GM18502 (cell line): ENCODE data around the gene SLC4A8.
"Not testable (repeated sequence)": the region's sequence is repeated elsewhere in the genome, so short reads cannot be mapped to it uniquely, and the experiment has no call there.

Experiments used
- ATAC-seq: cut with Tn5 transposase; IDR thresholded peaks from one replicate; pipeline ENCODE4 v1.9.1; 2021; ENCODE audit warnings: mild to moderate bottlenecking; ENCODE audit not compliant: unreplicated experiment, poor library complexity

Gene SLC4A8

GRCh38 chr12:51470116-51470515, 45.5 kb downstream of the SLC4A8 start:
- no peak for ATAC-seq

GRCh38 chr12:51471111-51471864, 46.7 kb downstream of the SLC4A8 start:
- no peak for ATAC-seq

- ATAC-seq = no peak
Measured at GRCh38 chr12:51472984-51473383, 48.4 kb downstream of the SLC4A8 start.

- no peak for ATAC-seq
Measured at GRCh38 chr12:51473947-51474346, 49.3 kb downstream of the SLC4A8 start.

GRCh38 chr12:51475543-51475942, 50.9 kb downstream of the SLC4A8 start:
- no peak for ATAC-seq

GRCh38 chr12:51480978-51481377, 56.3 kb downstream of the SLC4A8 start:
- no peak for ATAC-seq

- ATAC-seq = no peak
Measured at GRCh38 chr12:51482929-51483697, 58.5 kb downstream of the SLC4A8 start.

GRCh38 chr12:51484119-51484518, 59.5 kb downstream of the SLC4A8 start:
- no peak for ATAC-seq

GRCh38 chr12:51488281-51488680, 63.6 kb downstream of the SLC4A8 start:
- ATAC-seq = no peak

GRCh38 chr12:51493281-51493680, 68.7 kb downstream of the SLC4A8 start:
- ATAC-seq = no peak

- no peak for ATAC-seq
Measured at GRCh38 chr12:51496895-51497294, 72.3 kb downstream of the SLC4A8 start.

GRCh38 chr12:51504851-51505250, 80.2 kb downstream of the SLC4A8 start:
- no peak for ATAC-seq

- ATAC-seq = no peak
Measured at GRCh38 chr12:51505360-51506105, 80.9 kb downstream of the SLC4A8 start.

GRCh38 chr12:51507178-51507577, 82.5 kb downstream of the SLC4A8 start:
- no peak for ATAC-seq

- no peak for ATAC-seq
Measured at GRCh38 chr12:51508285-51508684, 83.7 kb downstream of the SLC4A8 start.

GRCh38 chr12:51511546-51512260, 87.1 kb downstream of the SLC4A8 start:
- no peak for ATAC-seq

- ATAC-seq = no peak
Measured at GRCh38 chr12:51512438-51512837, 87.8 kb downstream of the SLC4A8 start.

- ATAC-seq = not testable (repeated sequence)
Measured at GRCh38 chr12:51515037-51515436, 90.4 kb downstream of the SLC4A8 start.

GRCh38 chr12:51517316-51517715, 92.7 kb downstream of the SLC4A8 start:
- no peak for ATAC-seq

- ATAC-seq = no peak
Measured at GRCh38 chr12:51517800-51518199, 93.2 kb downstream of the SLC4A8 start.
